Kidney (tissue), 14 donors: ENCODE measurements around the gene LAIR2. TPM values are rescaled to one million over a fixed set of nuclear protein-coding genes. Genes with fewer than 3 reads are reported as not detected.
"Not testable (repeated sequence)": the region's sequence is repeated elsewhere in the genome, so short reads cannot be mapped to it uniquely, and the experiment has no call there.

Experiments
- DNase-seq, 5 donors: peaks; one replicate each; pipeline ENCODE4 v3.0.0-alpha.2; 2013 to 2020
- FAIRE-seq: peaks from 2 replicates; lab custom pipeline; 2012; peaks lifted over from hg19 to GRCh38; lab: Jason Lieb, UNC
- H3K27ac ChIP-seq, 2 donors: one replicate each; pipeline ENCODE4 v1.7.0; 2013; ENCODE audit warnings: low read depth in 2 of 2, low read length in 2 of 2, inconsistent platforms in 1 of 2
- H3K27me3 ChIP-seq: one replicate; pipeline ENCODE4 v1.7.1; 2013; ENCODE audit warnings: low read length, inconsistent platforms; ENCODE audit not compliant: control insufficient read depth, insufficient read depth
- H3K36me3 ChIP-seq, 3 donors: one replicate each; pipeline versions ENCODE4 v1.7.0 to v1.7.1; 2013; ENCODE audit warnings: low read length in 3 of 3, control low read depth in 1 of 3, inconsistent platforms in 1 of 3; ENCODE audit not compliant: insufficient read depth in 3 of 3, control insufficient read depth in 2 of 3
- H3K4me1 ChIP-seq, 3 donors: one replicate each; pipeline versions ENCODE4 v1.7.0 to v1.7.1; 2013; ENCODE audit warnings: low read length in 3 of 3, inconsistent platforms in 1 of 3, low read depth in 1 of 3; ENCODE audit not compliant: control insufficient read depth in 2 of 3, insufficient read depth in 2 of 3
- H3K4me3 ChIP-seq, 3 donors: one replicate each; pipeline versions ENCODE4 v1.7.0 to v1.8.1; 2013; ENCODE audit warnings: low read length in 3 of 3, control low read depth in 1 of 3, inconsistent platforms in 1 of 3
- H3K9ac ChIP-seq, 3 donors: one replicate each; pipeline versions ENCODE4 v1.7.0 to v1.7.1; 2013; ENCODE audit warnings: low read length in 3 of 3, control low read depth in 1 of 3, inconsistent platforms in 1 of 3
- H3K9me3 ChIP-seq, 3 donors: one replicate each; pipeline versions ENCODE4 v1.7.0 to v1.7.1; 2013; ENCODE audit warnings: low read length in 3 of 3, control low read depth in 1 of 3, inconsistent platforms in 1 of 3; ENCODE audit not compliant: control insufficient read depth in 2 of 3, insufficient read depth in 1 of 3
- CTCF ChIP-seq: IDR thresholded peaks from 3 replicates; pipeline ENCODE4 v1.5.1; 2012; ENCODE audit warnings: mild to moderate bottlenecking, moderate library complexity, borderline replicate concordance; ENCODE audit not compliant: insufficient read depth; ENCODE audit errors: extremely low read depth
- intact Hi-C: fragments of 100-400 bp; cut with DNase I; formaldehyde crosslinking; loops from one replicate; pipeline ENCODE4 v1.11.1; 2022
- polyA plus RNA-seq: library from polyadenylated mRNA; stranded (reverse); fragments of 350-450 nt; fragmentation: Illumina TruSeq; extraction: RNeasy Lipid Tissue Mini Kit (QIAGEN cat#74804); gene quantifications from one replicate; pipeline ENCODE4 v1.2.3, GENCODE V29; 2014; ENCODE audit warnings: low read depth, low replicate concordance; ENCODE audit not compliant: insufficient read depth
- total RNA-seq: library from RNA; stranded (reverse); fragmentation: NEBNext Ultra II Directional; extraction: Animal tissue kit (Norgen Biotek cat#: 25700); gene quantifications from one replicate; pipeline ENCODE4 v1.2.1, GENCODE V29; 2021
- donor health status: control.
- donor health status: control.
- donor health status: control.
- donor health status: control.
- donor health status: control.
- donor health status: DM: yes; HTN: yes; CAD: no.
- donor health status: Normal renal cell carcinoma (clear cell type).

The LAIR2 gene
- total and polyA plus RNA-seq, 2 donors from 2014 or later = not detected

GRCh38 chr19:54489766-54490165 lies 12.9 kb upstream of the LAIR2 start:
- H3K27ac ChIP-seq = no peak overlapping the region
- DNase-seq (no peak), FAIRE-seq (no peak)
- H3K9me3 ChIP-seq = no peaks in the 10 kb centered on the region
- no peaks in the 10 kb centered on the region for H3K27me3 ChIP-seq
- H3K4me3 ChIP-seq = no peak overlapping the region
- TF ChIP-seq CTCF = no peak
- no peak overlapping the region for H3K9ac ChIP-seq
- H3K4me1 ChIP-seq = no peaks in the 10 kb centered on the region
- no peaks in the 10 kb centered on the region for H3K36me3 ChIP-seq
- intact Hi-C loops = no loop called here

GRCh38 chr19:54492568-54492967 lies 10.1 kb upstream of the LAIR2 start:
- H3K36me3 ChIP-seq = no peaks in the 10 kb centered on the region
- no peak for TF ChIP-seq CTCF
- no peak overlapping the region for H3K9ac ChIP-seq
- peak in 1 of 5 donors; percentile 19 for DNase-seq
- H3K27me3 ChIP-seq = no peaks in the 10 kb centered on the region
- no peak overlapping the region for H3K4me3 ChIP-seq
- H3K27ac ChIP-seq = no peak overlapping the region
- no peak for FAIRE-seq
- no peaks in the 10 kb centered on the region for H3K4me1 ChIP-seq
- H3K9me3 ChIP-seq = no peaks in the 10 kb centered on the region
- intact Hi-C loops = no loop called here

- FAIRE-seq, H3K9me3 ChIP-seq, intact Hi-C loops, DNase-seq, H3K27ac ChIP-seq, H3K9ac ChIP-seq, H3K4me3 ChIP-seq, H3K36me3 ChIP-seq, H3K4me1 ChIP-seq, H3K27me3 ChIP-seq: not testable (repeated sequence)
These were observed 9.6 kb upstream of the LAIR2 start for GRCh38 chr19:54493056-54493455.

- no peak for TF ChIP-seq CTCF
- H3K27me3 ChIP-seq = no peaks in the 10 kb centered on the region
These were observed 8.6 kb upstream of the LAIR2 start for GRCh38 chr19:54493967-54494585.

GRCh38 chr19:54495284-54495683 lies 7.3 kb upstream of the LAIR2 start:
- H3K9ac ChIP-seq, H3K36me3 ChIP-seq, DNase-seq, FAIRE-seq, H3K27ac ChIP-seq, H3K4me1 ChIP-seq, H3K9me3 ChIP-seq, H3K27me3 ChIP-seq, H3K4me3 ChIP-seq, intact Hi-C loops: not testable (repeated sequence)

More at GRCh38 chr19:54493967-54494585, 8.6 kb upstream of the LAIR2 start:
- Histone ChIP-seq H3K9me3 (no peaks in the 10 kb centered on the region), H3K4me1 (no peaks in the 10 kb centered on the region), H3K27ac (no peak overlapping the region), H3K9ac (no peak overlapping the region), H3K4me3 (no peak overlapping the region), H3K36me3 (no peaks in the 10 kb centered on the region)
- intact Hi-C loops = no loop called here
- DNase-seq (no peak), FAIRE-seq (no peak)

- H3K4me1 ChIP-seq, H3K36me3 ChIP-seq, FAIRE-seq, H3K9ac ChIP-seq, H3K27me3 ChIP-seq, H3K9me3 ChIP-seq, H3K4me3 ChIP-seq, H3K27ac ChIP-seq, intact Hi-C loops, DNase-seq: not testable (repeated sequence)
These were observed 4.7 kb upstream of the LAIR2 start for GRCh38 chr19:54497747-54498450.
